Thymus (tissue), 11 donors: ENCODE measurements around the gene CATSPER3. TPM values are rescaled to one million over a fixed set of nuclear protein-coding genes. Genes with fewer than 3 reads are reported as not detected.

Experiments
- DNase-seq, 9 donors: peaks; one replicate each; pipeline ENCODE4 v3.0.0-alpha.2; 2013; ENCODE audit warnings: low spot score in 9 of 9, low read depth in 6 of 9, missing footprints in 1 of 9
- H3K27ac ChIP-seq, 2 donors: one replicate each; pipeline ENCODE4 v1.5.1; 2013; ENCODE audit warnings: control low read depth in 1 of 2, low read depth in 1 of 2, low read length in 1 of 2, mild to moderate bottlenecking in 1 of 2, moderate library complexity in 1 of 2
- H3K27me3 ChIP-seq, 2 donors: one replicate each; pipeline ENCODE4 v1.5.1; 2013; ENCODE audit warnings: low read length in 1 of 2; ENCODE audit not compliant: control insufficient read depth in 2 of 2, insufficient read depth in 1 of 2
- H3K36me3 ChIP-seq, 2 donors: one replicate each; pipeline ENCODE4 v1.5.1; 2013; ENCODE audit warnings: low read length in 1 of 2, mild to moderate bottlenecking in 1 of 2, moderate library complexity in 1 of 2; ENCODE audit not compliant: control insufficient read depth in 2 of 2, insufficient read depth in 2 of 2
- H3K4me1 ChIP-seq, 2 donors: one replicate each; pipeline ENCODE4 v1.5.1; 2013; ENCODE audit warnings: low read length in 2 of 2; ENCODE audit not compliant: control insufficient read depth in 2 of 2, insufficient read depth in 2 of 2
- H3K4me3 ChIP-seq, 2 donors: one replicate each; pipeline ENCODE4 v1.5.1; 2013; ENCODE audit warnings: low read length in 2 of 2, control low read depth in 1 of 2, mild to moderate bottlenecking in 1 of 2
- H3K9me3 ChIP-seq, 2 donors: one replicate each; pipeline ENCODE4 v1.5.1; 2013; ENCODE audit warnings: low read length in 1 of 2, mild to moderate bottlenecking in 1 of 2; ENCODE audit not compliant: control insufficient read depth in 2 of 2, insufficient read depth in 1 of 2
- WGBS: extraction: QIAGEN DNeasy Blood & Tissue Kit; methylation state at CpG from one replicate; pipeline ENCODE4 v1.1.7; 2013; 5-methylcytosine and 5-hydroxymethylcytosine counted together
- polyA plus RNA-seq: library from polyadenylated mRNA; stranded (reverse); fragments of 200-250 nt; gene quantifications from one replicate; pipeline ENCODE4 v1.2.3, GENCODE V29; 2013
- total RNA-seq: library from RNA; stranded (reverse); fragments of 120-200 nt; gene quantifications from one replicate; pipeline ENCODE4 v1.2.4, GENCODE V29; 2013
- donor health status: healthy.

Gene CATSPER3
- total and polyA plus RNA-seq, 2 donors: 0.19 to 1.3 TPM

- H3K36me3 ChIP-seq: no peaks in the 10 kb centered on the region
- no peaks in the 10 kb centered on the region for H3K9me3 ChIP-seq
- H3K27me3 ChIP-seq: peaks cover 3 to 9% of the 10 kb centered on the region in 2 donors
- WGBS: 95% methylated on average over 5 of the region's 5 CpGs
- no peak for DNase-seq
- H3K4me3 ChIP-seq: no peak overlapping the region
- no peak overlapping the region for H3K27ac ChIP-seq
- no peaks in the 10 kb centered on the region for H3K4me1 ChIP-seq
Measured at GRCh38 chr5:135012951-135013391, 45.3 kb downstream of the CATSPER3 start.

GRCh38 chr5:135013445-135013844 lies 45.7 kb downstream of the CATSPER3 start:
- Histone ChIP-seq H3K27ac (no peak overlapping the region), H3K9me3 (no peaks in the 10 kb centered on the region), H3K36me3 (no peaks in the 10 kb centered on the region), H3K4me3 (no peak overlapping the region), H3K4me1 (no peaks in the 10 kb centered on the region), H3K27me3 (peaks cover 3 to 10% of the 10 kb centered on the region in 2 donors)
- no peak for DNase-seq
- 96% methylated on average over 7 of the region's 7 CpGs for WGBS

GRCh38 chr5:135013947-135014570 lies 46.4 kb downstream of the CATSPER3 start:
- H3K4me1 ChIP-seq: no peaks in the 10 kb centered on the region
- 92% methylated on average over 10 of the region's 10 CpGs for WGBS
- no peaks in the 10 kb centered on the region for H3K9me3 ChIP-seq
- peaks cover 3 to 17% of the 10 kb centered on the region in 2 donors for H3K27me3 ChIP-seq
- H3K4me3 ChIP-seq: no peak overlapping the region
- no peak for DNase-seq
- no peak overlapping the region for H3K27ac ChIP-seq
- H3K36me3 ChIP-seq: no peaks in the 10 kb centered on the region

GRCh38 chr5:135015942-135016341 lies 48.2 kb downstream of the CATSPER3 start:
- WGBS: 93% methylated on average over 6 of the region's 6 CpGs
- no peaks in the 10 kb centered on the region for H3K9me3 ChIP-seq
- no peak for DNase-seq
- peaks cover 3 to 32% of the 10 kb centered on the region in 2 donors for H3K27me3 ChIP-seq
- no peak overlapping the region for H3K4me3 ChIP-seq
- H3K36me3 ChIP-seq: no peaks in the 10 kb centered on the region
- no peaks in the 10 kb centered on the region for H3K4me1 ChIP-seq
- no peak overlapping the region for H3K27ac ChIP-seq

- 95% methylated on average over 11 of the region's 11 CpGs for WGBS
- Histone ChIP-seq H3K27me3 (peaks cover 9 to 36% of the 10 kb centered on the region in 2 donors), H3K4me3 (no peak overlapping the region), H3K27ac (no peak overlapping the region), H3K9me3 (no peaks in the 10 kb centered on the region), H3K4me1 (no peaks in the 10 kb centered on the region), H3K36me3 (no peaks in the 10 kb centered on the region)
- DNase-seq: no peak
Measured at GRCh38 chr5:135016861-135017290, 49.2 kb downstream of the CATSPER3 start.

- H3K27ac ChIP-seq: no peak overlapping the region
- no peak for DNase-seq
- H3K4me1 ChIP-seq: no peaks in the 10 kb centered on the region
- no peak overlapping the region for H3K4me3 ChIP-seq
- no peaks in the 10 kb centered on the region for H3K36me3 ChIP-seq
- 92% methylated on average over 4 of the region's 4 CpGs for WGBS
- H3K9me3 ChIP-seq: no peaks in the 10 kb centered on the region
- peaks cover 10 to 39% of the 10 kb centered on the region in 2 donors for H3K27me3 ChIP-seq
Measured at GRCh38 chr5:135018457-135018856, 50.8 kb downstream of the CATSPER3 start.

GRCh38 chr5:135019314-135019713 lies 51.6 kb downstream of the CATSPER3 start:
- H3K27ac ChIP-seq: no peak overlapping the region

GRCh38 chr5:135020111-135020895 lies 52.6 kb downstream of the CATSPER3 start:
- no peaks in the 10 kb centered on the region for H3K9me3 ChIP-seq
- H3K4me1 ChIP-seq: no peaks in the 10 kb centered on the region
- H3K4me3 ChIP-seq: no peak overlapping the region
- no peak for DNase-seq
- no peak overlapping the region for H3K27ac ChIP-seq
- H3K27me3 ChIP-seq: peaks cover 22 to 55% of the 10 kb centered on the region in 2 donors
- 91% methylated on average over 16 of the region's 16 CpGs for WGBS
- no peaks in the 10 kb centered on the region for H3K36me3 ChIP-seq

More at GRCh38 chr5:135019314-135019713, 51.6 kb downstream of the CATSPER3 start:
- Histone ChIP-seq H3K27me3 (peaks cover 13 to 47% of the 10 kb centered on the region in 2 donors), H3K36me3 (no peaks in the 10 kb centered on the region), H3K4me3 (no peak overlapping the region), H3K4me1 (no peaks in the 10 kb centered on the region), H3K9me3 (no peaks in the 10 kb centered on the region)
- 91% methylated on average over 5 of the region's 5 CpGs for WGBS
- no peak for DNase-seq
